Nephron (organoid): ENCODE data around the gene MRPS12.

Experiments used
- H3K27ac Mint-ChIP-seq, 3 experiments: 2 replicates each; pipeline ENCODE4 v1.8.0; 2020; ENCODE audit warnings: mixed read lengths in 3 of 3, mild to moderate bottlenecking in 2 of 3, moderate library complexity in 1 of 3
- H3K27me3 Mint-ChIP-seq: 2 replicates; pipeline ENCODE4 v1.8.0; 2021; ENCODE audit warnings: low read depth, mild to moderate bottlenecking, moderate library complexity, mixed read lengths
- H3K36me3 Mint-ChIP-seq: 2 replicates; pipeline ENCODE4 v1.8.0; 2020; ENCODE audit warnings: low read depth, mixed read lengths
- H3K4me1 Mint-ChIP-seq: 2 replicates; pipeline ENCODE4 v1.8.0; 2020; ENCODE audit warnings: mixed read lengths
- H3K4me3 Mint-ChIP-seq, 3 experiments: 2 replicates each; pipeline ENCODE4 v1.8.0; 2020; ENCODE audit warnings: mild to moderate bottlenecking in 3 of 3, mixed read lengths in 3 of 3, moderate library complexity in 2 of 3
- H3K9me3 Mint-ChIP-seq: 2 replicates; pipeline ENCODE4 v1.8.0; 2020; ENCODE audit warnings: mixed read lengths
- TF ChIP-seq, protein P1 (sequence below), 3 experiments: fragments of 200-600 bp; sonication (generic); IDR thresholded peaks; one replicate each; pipeline ENCODE4 v1.5.0; 2021; ENCODE audit warnings: antibody characterized with exemption in 3 of 3; ENCODE audit not compliant: unreplicated experiment in 3 of 3

The MRPS12 gene

GRCh38 chr19:38945562-38946228 lies 15.0 kb downstream of the MRPS12 start:
- Mint-ChIP-seq H3K36me3 (peaks cover 52% of the 10 kb centered on the region), H3K9me3 (no peaks in the 10 kb centered on the region), H3K4me3 (no peak overlapping the region), H3K4me1 (peaks cover 7% of the 10 kb centered on the region), H3K27ac (no peak overlapping the region), H3K27me3 (no peaks in the 10 kb centered on the region)
- TF ChIP-seq, protein P1, sequence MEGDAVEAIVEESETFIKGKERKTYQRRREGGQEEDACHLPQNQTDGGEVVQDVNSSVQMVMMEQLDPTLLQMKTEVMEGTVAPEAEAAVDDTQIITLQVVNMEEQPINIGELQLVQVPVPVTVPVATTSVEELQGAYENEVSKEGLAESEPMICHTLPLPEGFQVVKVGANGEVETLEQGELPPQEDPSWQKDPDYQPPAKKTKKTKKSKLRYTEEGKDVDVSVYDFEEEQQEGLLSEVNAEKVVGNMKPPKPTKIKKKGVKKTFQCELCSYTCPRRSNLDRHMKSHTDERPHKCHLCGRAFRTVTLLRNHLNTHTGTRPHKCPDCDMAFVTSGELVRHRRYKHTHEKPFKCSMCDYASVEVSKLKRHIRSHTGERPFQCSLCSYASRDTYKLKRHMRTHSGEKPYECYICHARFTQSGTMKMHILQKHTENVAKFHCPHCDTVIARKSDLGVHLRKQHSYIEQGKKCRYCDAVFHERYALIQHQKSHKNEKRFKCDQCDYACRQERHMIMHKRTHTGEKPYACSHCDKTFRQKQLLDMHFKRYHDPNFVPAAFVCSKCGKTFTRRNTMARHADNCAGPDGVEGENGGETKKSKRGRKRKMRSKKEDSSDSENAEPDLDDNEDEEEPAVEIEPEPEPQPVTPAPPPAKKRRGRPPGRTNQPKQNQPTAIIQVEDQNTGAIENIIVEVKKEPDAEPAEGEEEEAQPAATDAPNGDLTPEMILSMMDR (IDR thresholded peaks at IDR 0.05; ENCODE audit: unreplicated experiment in 3 of 3): no peak

DNA sequence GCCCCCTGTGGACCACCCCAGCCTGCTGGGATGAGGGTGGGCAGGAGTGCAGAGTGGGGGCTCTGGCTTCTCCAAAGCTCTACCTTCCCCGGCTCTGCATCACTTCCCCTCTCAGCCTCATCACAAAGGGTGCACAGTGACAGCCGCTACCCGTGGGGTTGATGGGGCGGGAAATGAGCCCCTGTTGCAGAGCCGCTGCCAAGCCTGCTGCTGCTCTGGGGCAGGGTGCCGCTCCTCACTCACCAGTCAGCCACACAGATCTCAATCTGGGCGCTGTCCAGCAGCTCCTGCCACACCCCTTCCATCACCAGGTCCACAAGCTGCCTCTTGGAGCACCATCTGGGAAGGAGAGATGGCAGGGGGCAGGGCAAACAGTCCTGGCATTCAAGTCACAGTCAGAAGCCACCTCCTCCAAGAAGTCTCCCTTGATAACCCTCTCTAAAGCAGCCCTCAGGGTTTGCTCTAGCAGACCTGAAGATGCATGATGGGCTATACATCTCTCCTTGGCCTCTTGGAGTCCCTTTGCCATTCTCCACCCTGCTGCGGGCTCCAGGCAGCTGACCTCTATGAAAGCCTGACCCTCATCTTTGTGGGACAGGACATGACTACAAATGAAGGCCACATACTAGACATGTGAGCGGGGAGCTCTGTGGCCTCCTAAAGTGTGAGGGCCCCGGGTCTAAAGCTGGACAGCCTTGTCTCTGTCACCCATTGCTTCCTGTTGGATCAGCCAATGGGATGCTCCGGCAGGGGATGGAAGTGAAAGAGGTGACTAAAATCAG lies 15.7 kb downstream of the MRPS12 start:
- H3K4me1 Mint-ChIP-seq: peaks cover 5% of the 10 kb centered on the region
- H3K9me3 Mint-ChIP-seq: no peaks in the 10 kb centered on the region
- peaks cover 54% of the 10 kb centered on the region for H3K36me3 Mint-ChIP-seq
- TF ChIP-seq, protein P1 (IDR thresholded peaks at IDR 0.05; ENCODE audit: unreplicated experiment in 3 of 3): no peak
- no peaks in the 10 kb centered on the region for H3K27me3 Mint-ChIP-seq
- no peak overlapping the region for H3K4me3 Mint-ChIP-seq
- no peak overlapping the region for H3K27ac Mint-ChIP-seq

DNA sequence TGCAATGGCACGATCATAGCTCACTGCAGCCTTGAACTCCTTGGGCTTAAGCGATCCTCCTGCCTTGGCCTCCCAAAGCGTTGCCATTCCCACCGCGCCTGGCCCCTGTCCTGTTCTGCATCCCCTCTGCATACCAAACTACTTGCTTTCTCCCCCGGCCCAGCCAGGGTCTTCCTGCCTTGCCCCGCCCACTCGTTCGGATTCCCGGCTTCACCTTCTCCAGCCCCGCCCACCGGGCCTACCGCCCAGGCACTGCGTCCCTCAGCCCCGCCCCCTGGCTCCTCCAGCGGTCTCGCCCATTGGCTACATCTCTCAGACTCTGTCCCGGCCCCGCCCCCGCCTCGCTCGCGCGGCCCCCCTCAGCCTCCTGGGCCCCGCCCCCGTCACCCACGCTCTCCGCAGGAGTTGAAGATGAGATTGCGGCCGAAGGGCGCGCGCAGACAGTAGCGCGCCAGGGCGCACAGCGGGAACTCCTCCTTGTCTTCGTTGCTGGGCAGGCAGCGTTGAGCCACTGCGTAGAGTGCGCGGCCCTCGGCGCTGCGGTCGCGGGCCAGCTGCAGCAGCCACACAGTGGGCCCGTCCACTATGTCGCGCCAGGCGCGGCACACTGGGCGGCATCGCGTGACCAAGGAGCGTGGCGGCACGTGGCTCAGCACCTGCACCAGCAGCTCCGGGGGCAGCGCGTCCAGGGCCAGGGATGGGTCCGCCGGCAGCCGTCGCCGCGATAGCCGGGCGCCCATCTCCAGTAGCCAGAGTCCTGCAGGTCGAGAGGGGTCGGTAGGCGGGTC lies 19.0 kb downstream of the MRPS12 start:
- H3K4me3 Mint-ChIP-seq: peak overlapping the region; percentile 64 to 70 (median 67)
- H3K27ac Mint-ChIP-seq: peak overlapping the region in 1 of 3 experiments; percentile 44
- H3K27me3 Mint-ChIP-seq: peaks cover 3% of the 10 kb centered on the region
- H3K9me3 Mint-ChIP-seq: no peaks in the 10 kb centered on the region
- TF ChIP-seq, protein P1 (IDR thresholded peaks at IDR 0.05; ENCODE audit: unreplicated experiment in 3 of 3): no peak
- H3K36me3 Mint-ChIP-seq: peaks cover 51% of the 10 kb centered on the region
- H3K4me1 Mint-ChIP-seq: peaks cover 11% of the 10 kb centered on the region

DNA sequence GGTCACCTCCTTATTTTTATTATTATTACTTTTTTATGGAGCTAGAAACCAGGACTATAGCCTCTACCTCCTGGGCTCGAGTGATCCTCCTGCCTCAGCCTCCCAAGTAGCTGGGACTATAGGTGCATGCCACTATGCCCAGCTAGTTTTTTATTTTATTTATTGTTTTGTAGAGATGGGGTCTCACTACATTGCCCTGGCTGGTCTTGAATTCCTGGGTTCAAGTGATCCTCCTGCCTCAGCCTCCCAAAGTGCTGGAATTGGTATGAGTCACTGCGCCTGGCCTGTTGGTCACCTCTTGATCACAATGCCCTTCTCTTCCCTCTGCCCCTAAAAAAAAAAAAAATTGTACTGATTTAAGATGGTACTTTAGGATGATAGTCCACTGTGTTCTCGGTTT lies 20.4 kb downstream of the MRPS12 start:
- TF ChIP-seq, protein P1 (IDR thresholded peaks at IDR 0.05; ENCODE audit: unreplicated experiment in 3 of 3): no peak
- Mint-ChIP-seq H3K4me3 (peak overlapping the region in 1 of 3 experiments; percentile 9), H3K27me3 (peaks cover 3% of the 10 kb centered on the region), H3K27ac (no peak overlapping the region), H3K9me3 (no peaks in the 10 kb centered on the region), H3K4me1 (peaks cover 11% of the 10 kb centered on the region), H3K36me3 (peaks cover 50% of the 10 kb centered on the region)

DNA sequence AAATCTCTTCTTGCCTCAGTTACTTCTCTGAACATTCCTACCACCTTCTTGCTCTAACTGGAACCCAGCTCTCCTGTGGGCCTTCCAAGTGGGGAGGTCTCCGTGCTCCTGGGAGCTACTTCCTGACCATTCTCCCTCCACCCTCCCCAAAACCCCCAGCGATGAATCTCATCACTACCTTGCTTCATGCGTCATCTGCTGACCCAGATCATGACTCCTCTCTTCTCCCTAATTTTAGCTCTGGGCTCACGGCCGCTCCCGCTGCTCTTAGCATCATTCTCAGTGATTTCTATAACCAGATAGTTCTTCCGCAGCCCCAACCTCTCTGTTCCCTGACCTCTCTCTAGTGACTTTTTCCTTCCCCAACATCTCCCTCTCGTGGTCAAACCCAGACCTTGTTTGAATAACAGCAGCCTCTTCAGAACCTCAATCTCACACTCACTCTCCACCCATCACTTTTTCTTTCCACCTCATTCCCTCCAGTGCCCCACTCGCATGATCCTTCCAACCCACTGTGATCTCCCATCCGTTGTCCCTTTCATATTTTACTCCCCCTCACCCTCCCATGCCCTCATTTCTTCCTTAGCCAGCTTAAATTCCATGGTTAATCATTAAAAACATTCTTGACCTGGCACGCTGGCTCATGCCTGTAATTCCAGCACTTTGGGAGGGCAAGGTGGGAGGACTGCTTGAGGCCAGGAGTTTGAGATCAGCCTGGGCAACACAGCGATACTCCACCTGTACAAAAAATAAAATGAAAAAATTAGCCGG lies 21.8 kb downstream of the MRPS12 start:
- Mint-ChIP-seq H3K36me3 (peaks cover 38% of the 10 kb centered on the region), H3K27ac (peak overlapping the region; percentile 72 to 96 (median 89)), H3K9me3 (no peaks in the 10 kb centered on the region), H3K4me1 (peaks cover 11% of the 10 kb centered on the region), H3K4me3 (peak overlapping the region; percentile 3 to 64 (median 54)), H3K27me3 (peaks cover 3% of the 10 kb centered on the region)
- TF ChIP-seq, protein P1 (IDR thresholded peaks at IDR 0.05; ENCODE audit: unreplicated experiment in 3 of 3): peak; percentile 40 to 59 (median 43)
